Upper lobe of left lung (tissue), 4 donors: ENCODE measurements around the gene RGS16.
A peak's percentile ranks its signal among the peaks of the same experiment; 100 is the strongest.

Experiments used
- POLR2A ChIP-seq, 4 donors: fragments of 450-650 bp; IDR thresholded peaks; one replicate each; pipeline ENCODE4 v1.5.1; 2016 to 2017; ENCODE audit warnings: antibody characterized with exemption in 4 of 4, mild to moderate bottlenecking in 2 of 4
- POLR2AphosphoS5 ChIP-seq, 2 donors: sonication (generic); formaldehyde crosslinking; IDR thresholded peaks; one replicate each; pipeline ENCODE4 v1.5.1; 2017; ENCODE audit warnings: antibody characterized with exemption in 2 of 2
- TF ChIP-seq, protein P1 (sequence below), 6 experiments: fragments of 450-650 bp in 4 of 6; fragments of 200-600 bp in 2 of 6; sonication (generic) in 2 of 6; IDR thresholded peaks; one replicate each; pipeline ENCODE4 v1.5.1; 2016 to 2019; ENCODE audit warnings: antibody characterized with exemption in 6 of 6

DNA sequence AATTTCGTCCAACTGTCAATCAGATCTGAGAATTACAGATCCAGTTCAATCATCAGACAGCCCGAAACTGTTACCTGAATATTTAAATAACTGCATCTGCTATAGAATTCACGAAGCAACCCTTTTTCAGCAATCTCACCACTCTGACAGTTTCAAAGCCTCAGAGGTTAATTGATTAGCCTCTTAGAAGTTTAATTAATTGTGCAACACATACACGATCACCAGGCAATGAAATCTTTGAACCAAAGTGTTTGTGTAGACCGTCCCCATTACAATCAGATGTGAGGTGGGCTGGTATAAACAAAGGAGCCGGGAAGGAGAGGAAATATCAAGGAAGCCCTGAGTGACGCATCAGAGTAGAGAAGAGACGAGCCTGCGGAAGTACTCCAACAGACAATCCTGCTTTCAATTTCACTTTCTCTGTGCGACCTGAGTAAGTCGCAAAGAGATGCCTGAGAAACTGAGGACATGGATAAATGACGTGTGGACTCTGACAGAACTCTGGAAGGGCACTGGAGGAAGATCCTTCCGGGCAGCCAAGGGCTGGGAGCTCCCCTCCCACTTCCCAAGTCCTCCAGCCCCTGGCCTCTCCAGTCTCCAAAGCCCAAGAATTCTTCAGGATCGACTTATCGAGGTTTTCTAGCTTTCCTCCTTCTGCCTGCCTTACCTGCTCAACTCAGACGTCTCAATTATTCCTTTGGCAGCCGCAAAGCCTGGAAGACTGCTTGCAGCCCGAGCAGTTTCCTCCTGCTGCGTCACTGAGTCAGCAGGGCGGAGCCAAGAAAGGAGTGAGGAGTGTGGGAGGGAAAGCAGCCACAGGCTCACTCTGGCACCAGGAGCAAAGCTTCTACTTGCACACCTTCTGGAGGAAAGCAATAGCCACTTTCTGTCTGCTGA, 15.4 kb downstream of the RGS16 start, which contains the start of gene RNASEL:
- peak in 3 of 4 donors; percentile 27 to 70 (median 44) for TF ChIP-seq POLR2A (IDR thresholded peaks at IDR 0.05)
- TF ChIP-seq, protein P1, sequence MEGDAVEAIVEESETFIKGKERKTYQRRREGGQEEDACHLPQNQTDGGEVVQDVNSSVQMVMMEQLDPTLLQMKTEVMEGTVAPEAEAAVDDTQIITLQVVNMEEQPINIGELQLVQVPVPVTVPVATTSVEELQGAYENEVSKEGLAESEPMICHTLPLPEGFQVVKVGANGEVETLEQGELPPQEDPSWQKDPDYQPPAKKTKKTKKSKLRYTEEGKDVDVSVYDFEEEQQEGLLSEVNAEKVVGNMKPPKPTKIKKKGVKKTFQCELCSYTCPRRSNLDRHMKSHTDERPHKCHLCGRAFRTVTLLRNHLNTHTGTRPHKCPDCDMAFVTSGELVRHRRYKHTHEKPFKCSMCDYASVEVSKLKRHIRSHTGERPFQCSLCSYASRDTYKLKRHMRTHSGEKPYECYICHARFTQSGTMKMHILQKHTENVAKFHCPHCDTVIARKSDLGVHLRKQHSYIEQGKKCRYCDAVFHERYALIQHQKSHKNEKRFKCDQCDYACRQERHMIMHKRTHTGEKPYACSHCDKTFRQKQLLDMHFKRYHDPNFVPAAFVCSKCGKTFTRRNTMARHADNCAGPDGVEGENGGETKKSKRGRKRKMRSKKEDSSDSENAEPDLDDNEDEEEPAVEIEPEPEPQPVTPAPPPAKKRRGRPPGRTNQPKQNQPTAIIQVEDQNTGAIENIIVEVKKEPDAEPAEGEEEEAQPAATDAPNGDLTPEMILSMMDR (IDR thresholded peaks at IDR 0.05), result no peak
- peak; percentile 51 to 60 for TF ChIP-seq POLR2AphosphoS5 (IDR thresholded peaks at IDR 0.05)
